Mononuclear cell (primary cell): ENCODE measurements around the gene SEMA3C. TPM values are rescaled to one million over a fixed set of nuclear protein-coding genes. Genes with fewer than 3 reads are reported as not detected.

Experiments used
- H3K27me3 ChIP-seq: 2 replicates; pipeline ENCODE4 v1.6.0; 2011; ENCODE audit warnings: low read length, control low read depth; ENCODE audit not compliant: insufficient read depth
- H3K4me1 ChIP-seq: 2 replicates; pipeline ENCODE4 v1.5.1; 2011; ENCODE audit warnings: mild to moderate bottlenecking, low read length, control low read depth; ENCODE audit not compliant: insufficient read depth
- H3K4me3 ChIP-seq: 2 replicates; pipeline ENCODE4 v1.5.1; 2011; ENCODE audit warnings: mild to moderate bottlenecking, low read length, moderate library complexity
- H3K9me3 ChIP-seq: 2 replicates; pipeline ENCODE4 v1.5.1; 2011; ENCODE audit warnings: low read depth, mild to moderate bottlenecking, control low read depth, low read length
- total RNA-seq: library from RNA; depleted of rRNA; stranded (reverse); fragments of >200 nt; gene quantifications from one replicate; pipeline ENCODE4 v1.2.3, GENCODE V29; 2012

The SEMA3C gene
- total RNA-seq, 1 donor, result 9.7 TPM

DNA sequence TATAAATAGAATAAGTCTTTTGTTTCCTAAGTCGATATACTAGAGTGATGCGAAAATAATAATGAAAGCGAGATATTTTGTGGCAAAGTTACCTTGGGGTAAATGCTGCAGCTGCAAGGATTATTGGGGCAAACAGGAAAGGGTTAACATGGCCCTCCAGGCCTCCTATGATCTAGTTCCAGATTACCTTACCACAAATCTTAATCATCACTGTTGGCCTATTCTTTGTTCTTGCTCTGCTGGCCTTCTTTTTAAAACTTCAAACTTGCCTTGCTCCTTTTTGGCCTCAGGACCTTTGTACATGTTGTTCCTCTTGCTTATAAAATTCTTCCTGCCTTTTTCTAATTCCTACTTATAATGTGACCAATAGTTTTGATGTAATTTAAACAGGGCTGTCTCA, 81.5 kb downstream of the SEMA3C start:
- H3K27me3 ChIP-seq, result no peaks in the 10 kb centered on the region
- no peaks in the 10 kb centered on the region for H3K9me3 ChIP-seq
- peaks cover 5% of the 10 kb centered on the region for H3K4me1 ChIP-seq
- no peak overlapping the region for H3K4me3 ChIP-seq

DNA sequence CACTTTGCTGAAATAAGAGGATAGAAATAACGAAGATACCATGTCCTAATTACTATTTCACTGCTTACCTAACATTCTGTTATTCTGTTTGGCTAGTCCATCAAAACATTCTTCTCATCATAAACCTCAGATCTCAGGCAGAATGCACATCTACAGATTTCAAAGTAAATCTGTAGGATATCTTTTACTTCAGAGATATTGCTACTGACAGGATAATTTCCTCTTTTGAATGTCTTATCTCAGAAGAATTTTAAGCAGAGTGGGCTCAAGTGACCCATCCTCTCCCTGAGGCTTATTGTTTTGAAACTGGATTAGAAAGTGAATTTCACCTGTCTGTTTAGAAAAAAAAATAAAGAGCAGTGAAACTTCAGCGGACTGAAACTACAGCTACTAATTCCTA, 83.6 kb downstream of the SEMA3C start:
- Histone ChIP-seq H3K9me3 (no peaks in the 10 kb centered on the region), H3K27me3 (no peaks in the 10 kb centered on the region), H3K4me1 (peaks cover 5% of the 10 kb centered on the region), H3K4me3 (no peak overlapping the region)

DNA sequence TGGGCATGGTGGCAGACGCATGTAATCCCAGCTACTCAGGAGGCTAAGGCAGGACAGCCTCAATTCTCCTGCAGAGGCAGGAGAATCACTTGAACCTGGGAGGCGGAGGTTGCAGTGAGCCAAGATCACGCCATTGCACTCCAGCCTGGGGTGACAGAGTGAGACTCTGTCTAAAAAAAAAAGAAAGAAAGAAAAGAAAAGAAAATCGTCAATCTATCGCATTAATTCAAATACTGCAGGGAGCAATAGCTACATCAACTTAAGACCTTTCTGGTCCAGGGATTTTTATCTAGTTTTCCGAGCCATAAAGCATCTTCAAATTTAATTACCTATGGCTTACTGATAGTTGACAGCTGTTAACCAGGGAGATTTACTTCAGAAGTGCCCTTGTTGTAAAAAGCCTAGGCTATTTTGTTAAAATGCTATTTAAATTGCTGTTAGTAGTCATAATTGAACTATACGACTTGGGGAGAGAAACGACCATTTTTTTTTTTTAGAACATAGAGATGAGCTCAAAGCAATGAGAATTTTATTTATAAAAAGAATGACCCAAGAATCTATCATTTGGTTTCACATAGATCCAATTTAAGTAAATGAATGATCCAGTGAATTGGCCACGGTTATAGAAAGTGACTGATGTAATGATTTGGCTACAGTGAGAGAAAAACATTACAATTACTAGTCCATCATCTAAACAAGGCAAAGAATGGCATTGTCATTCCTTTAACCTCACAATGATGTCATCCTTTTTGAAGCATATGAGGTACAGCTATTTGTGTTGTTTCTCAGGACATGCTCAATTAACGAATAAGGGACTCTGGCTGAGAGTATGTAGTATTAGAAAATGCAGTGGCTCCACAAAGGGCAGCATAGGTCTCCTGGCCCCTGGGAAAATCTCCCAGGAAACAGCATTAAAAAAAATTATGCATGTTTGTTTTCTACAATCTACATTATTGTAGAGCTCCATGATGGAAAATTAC, 85.3 kb downstream of the SEMA3C start:
- Histone ChIP-seq H3K27me3 (no peaks in the 10 kb centered on the region), H3K9me3 (no peaks in the 10 kb centered on the region), H3K4me3 (no peak overlapping the region), H3K4me1 (peaks cover 13% of the 10 kb centered on the region)

DNA sequence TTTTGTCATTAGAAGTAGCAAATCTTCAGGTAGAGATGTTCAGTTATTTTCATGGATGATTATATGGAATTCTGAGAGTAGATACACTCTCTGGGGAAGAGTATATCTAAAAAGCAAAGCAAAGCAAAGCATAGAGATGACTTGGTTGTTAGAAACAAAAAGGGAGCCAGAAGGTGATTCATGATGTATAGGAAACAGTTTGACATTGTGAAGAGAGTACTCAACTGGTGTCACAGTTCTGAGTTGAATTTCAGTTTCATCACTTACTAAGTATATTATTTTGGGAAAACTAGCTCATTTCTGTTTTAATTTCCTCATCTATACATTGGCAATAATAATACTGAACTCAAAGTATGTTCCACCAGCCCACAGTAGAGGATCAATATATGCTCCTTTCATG, 86.8 kb downstream of the SEMA3C start:
- no peak overlapping the region for H3K4me3 ChIP-seq
- H3K9me3 ChIP-seq, result no peaks in the 10 kb centered on the region

DNA sequence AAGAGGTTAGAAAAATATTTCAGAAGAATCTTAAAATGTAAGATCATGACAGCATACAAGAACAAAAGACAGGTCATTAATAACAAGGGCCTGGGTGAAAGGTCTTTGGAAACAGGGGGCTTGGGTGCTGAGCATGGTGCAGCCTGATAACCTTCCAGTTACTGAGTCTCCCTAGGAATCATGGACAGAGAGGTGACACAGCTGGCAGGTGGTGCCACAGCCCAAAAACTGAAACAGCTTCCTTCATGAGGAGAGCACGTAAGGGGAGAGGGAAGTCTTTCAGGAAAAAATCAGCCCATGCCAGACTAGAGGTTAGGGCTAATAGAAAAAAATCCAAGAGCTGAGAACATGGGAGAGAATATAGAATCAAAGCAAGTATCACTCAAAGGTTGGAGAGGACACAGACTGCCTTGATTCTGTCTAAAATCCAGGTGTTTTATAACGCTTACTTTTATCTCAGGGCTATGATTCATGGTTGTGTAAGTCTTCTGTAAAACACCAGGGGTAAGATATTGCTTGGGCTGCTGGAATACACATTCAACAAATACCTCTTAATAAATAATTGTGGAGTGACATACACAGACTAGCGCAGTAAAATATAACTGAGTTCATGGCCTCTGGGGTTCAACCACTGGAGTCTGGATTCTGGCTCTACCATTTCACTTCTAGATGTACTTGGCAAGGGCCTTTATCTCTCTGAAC, 88.1 kb downstream of the SEMA3C start:
- peaks cover 13% of the 10 kb centered on the region for H3K4me1 ChIP-seq
- no peaks in the 10 kb centered on the region for H3K27me3 ChIP-seq
- no peaks in the 10 kb centered on the region for H3K9me3 ChIP-seq
- H3K4me3 ChIP-seq, result no peak overlapping the region

More for the DNA sequence above, 86.8 kb downstream of the SEMA3C start:
- Histone ChIP-seq H3K27me3 (no peaks in the 10 kb centered on the region), H3K4me1 (peaks cover 13% of the 10 kb centered on the region)

DNA sequence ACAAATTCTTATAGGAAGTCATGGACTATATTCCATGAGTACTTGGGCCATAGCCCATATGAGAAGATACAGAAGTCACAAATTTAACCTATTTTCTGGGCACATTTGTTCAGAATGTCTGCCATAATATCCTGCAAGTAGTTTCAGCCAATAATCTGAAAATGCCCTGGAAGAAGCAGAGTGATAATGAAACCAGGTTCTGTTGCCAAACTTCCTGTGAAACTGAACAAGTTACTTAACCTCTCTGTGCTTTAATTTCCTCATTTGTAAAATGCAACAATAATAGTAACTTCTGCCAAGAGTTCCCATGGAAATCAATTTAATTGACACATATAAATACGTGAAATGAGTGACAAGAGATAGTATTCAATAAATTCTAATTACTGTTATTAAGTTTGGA, 88.8 kb downstream of the SEMA3C start:
- H3K4me3 ChIP-seq, result no peak overlapping the region
- no peaks in the 10 kb centered on the region for H3K27me3 ChIP-seq
- H3K4me1 ChIP-seq, result peaks cover 13% of the 10 kb centered on the region
- H3K9me3 ChIP-seq, result no peaks in the 10 kb centered on the region

DNA sequence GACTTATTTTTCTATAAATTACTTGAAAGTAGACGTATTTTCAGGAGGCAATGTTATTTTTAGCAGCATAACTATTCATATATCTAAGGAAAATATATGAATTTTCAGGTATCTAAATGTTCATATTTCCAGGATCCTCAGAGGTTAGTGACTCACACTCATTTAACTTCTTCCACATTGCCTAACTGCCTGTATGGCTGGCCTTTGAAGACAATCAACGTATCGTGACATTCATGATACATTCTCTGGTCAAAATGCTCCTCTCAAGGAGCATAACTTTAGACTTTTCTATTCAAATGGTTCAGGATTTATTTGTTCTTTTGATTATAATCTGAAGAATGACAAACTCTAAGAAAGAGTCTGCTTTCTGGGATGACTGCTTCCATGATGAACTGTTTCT, 89.3 kb downstream of the SEMA3C start:
- Histone ChIP-seq H3K4me1 (peaks cover 13% of the 10 kb centered on the region), H3K27me3 (no peaks in the 10 kb centered on the region), H3K9me3 (no peaks in the 10 kb centered on the region), H3K4me3 (no peak overlapping the region)

DNA sequence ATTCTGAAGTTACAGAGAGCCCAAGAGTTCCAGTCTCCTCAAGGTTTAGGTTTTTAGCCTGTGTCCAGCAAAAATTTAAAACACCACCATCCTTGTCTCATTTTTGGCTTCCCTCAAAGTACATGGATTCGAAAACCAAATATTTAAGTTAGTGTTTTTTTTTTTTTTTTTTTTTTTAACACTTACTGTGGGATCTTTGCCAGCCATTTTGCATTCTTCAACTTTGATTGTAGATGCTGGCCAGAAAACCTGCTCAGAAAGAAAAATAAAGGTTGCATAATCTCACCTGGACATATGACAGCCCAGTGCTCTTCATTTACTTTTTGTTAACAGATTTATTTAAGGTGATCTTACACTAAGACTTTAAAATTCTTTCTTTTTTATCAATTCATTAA, 91.6 kb downstream of the SEMA3C start:
- Histone ChIP-seq H3K27me3 (no peaks in the 10 kb centered on the region), H3K9me3 (no peaks in the 10 kb centered on the region), H3K4me1 (peaks cover 13% of the 10 kb centered on the region), H3K4me3 (no peak overlapping the region)

DNA sequence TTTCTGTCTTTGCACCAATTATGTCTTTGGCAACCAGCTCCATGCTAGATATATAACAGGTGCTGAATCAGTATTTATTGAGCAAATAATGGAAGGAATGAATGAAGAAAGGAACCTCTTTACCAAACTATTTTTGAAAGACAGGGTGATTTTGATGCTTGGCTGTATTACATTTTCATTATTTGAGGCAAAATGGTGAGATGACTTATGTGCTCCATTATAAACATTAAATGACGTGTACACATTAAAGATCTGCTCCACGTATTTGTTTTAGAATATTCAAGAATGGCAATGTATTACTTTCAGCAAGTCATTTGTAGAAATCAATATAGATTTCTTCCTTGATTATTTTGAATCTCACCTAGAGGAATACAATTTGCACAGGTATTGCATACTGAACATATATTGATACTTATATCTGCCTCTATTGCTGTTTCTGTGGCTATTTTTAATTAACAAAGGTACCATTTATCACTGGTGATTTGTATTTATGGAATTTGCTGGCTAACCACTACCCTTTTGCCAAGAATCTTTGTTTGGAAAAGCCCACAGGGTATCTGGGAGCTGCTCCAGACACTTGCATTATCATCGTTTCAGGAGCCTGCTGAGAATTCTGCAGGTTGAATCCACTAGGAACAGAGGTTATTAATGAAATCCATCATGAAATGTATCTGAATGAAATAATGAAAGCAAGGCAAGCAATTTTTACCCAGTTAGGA, 92.2 kb downstream of the SEMA3C start:
- H3K27me3 ChIP-seq, result no peaks in the 10 kb centered on the region
- no peak overlapping the region for H3K4me3 ChIP-seq
- H3K4me1 ChIP-seq, result peaks cover 13% of the 10 kb centered on the region
- H3K9me3 ChIP-seq, result no peaks in the 10 kb centered on the region

DNA sequence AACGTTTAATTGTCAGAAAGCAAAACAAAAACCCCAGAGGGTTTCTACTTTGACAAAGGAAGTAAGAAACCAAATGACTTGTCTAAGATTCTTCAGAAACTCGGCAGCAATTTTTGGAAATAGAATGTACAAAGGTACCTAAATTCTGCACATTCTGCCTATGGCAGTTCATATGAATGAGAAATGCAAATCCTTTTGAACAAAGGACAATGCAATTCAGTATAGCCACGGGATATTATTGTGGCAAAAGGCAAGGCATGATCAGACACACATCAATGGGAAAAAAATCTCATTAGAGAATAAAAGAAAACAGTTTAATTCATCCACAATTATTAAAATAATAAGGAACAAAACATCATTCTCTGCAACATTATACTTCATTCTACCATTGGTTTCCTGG, 93.4 kb downstream of the SEMA3C start:
- Histone ChIP-seq H3K4me3 (no peak overlapping the region), H3K4me1 (peaks cover 9% of the 10 kb centered on the region), H3K9me3 (no peaks in the 10 kb centered on the region)

DNA sequence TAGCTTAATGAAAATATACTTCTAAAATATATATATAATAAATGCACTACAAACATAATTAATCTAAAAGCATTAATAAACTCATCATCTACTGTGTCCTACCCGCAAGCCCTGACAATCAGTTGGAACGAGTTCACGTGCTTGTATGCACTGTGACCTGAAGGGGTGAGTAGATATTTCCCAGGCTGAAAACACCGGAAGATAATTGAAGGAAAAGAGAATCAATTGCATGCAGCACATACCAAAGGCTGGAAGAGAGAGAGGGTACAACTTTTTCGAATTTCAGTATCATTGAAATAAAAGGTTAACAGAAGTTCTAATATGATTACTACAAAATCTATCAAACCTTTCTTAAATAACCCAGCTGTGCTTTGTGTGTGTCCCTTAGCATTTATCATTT, 94.6 kb downstream of the SEMA3C start:
- Histone ChIP-seq H3K4me3 (no peak overlapping the region), H3K4me1 (no peaks in the 10 kb centered on the region), H3K27me3 (no peaks in the 10 kb centered on the region), H3K9me3 (no peaks in the 10 kb centered on the region)

More for the DNA sequence above, 93.4 kb downstream of the SEMA3C start:
- H3K27me3 ChIP-seq, result no peaks in the 10 kb centered on the region

DNA sequence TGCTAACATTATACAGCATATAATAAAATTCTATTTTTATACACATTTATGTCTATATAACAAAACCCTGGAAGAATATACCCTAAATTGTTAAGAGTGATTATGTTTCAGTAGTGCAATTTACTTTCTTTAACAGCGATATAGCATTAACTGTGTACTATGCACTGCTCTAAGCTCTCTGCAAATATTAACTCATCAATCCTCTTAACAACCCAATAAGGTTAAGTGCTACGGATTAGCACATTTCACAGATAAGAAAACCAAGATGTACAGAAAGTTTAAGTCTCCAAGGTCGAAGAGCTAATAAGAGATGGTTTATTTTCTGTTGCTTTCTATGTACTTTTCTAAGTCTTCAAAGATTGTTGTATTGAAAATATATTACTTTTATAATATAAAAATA, 95.8 kb downstream of the SEMA3C start:
- no peak overlapping the region for H3K4me3 ChIP-seq
- no peaks in the 10 kb centered on the region for H3K27me3 ChIP-seq
- no peaks in the 10 kb centered on the region for H3K4me1 ChIP-seq
- no peaks in the 10 kb centered on the region for H3K9me3 ChIP-seq

DNA sequence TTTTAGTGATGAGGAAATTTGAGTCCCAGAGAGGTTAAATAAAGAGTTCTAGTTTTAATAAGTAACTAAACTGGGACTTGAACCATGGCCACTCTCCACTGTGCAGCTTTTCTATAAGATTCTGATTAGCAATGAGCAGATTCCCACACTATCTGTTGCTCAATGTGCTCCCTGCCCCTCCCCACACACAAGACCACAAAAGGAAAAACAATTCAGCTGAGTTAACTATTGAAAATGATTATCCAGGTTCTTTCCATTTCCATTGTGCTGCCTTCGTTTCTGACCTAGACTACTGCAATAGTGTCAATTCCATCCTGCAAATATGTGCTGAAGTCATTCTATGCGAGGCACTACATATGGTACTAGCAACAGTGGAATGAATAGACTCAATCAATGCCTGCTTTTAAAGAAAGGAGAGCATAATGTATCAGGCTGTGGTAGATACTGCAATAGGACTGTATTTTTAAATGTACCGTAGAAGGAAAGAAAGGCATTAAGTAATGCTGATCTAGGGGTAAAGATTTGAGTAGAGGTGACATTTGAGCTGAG, 97.0 kb downstream of the SEMA3C start:
- Histone ChIP-seq H3K4me3 (no peak overlapping the region), H3K9me3 (no peaks in the 10 kb centered on the region), H3K27me3 (no peaks in the 10 kb centered on the region), H3K4me1 (no peaks in the 10 kb centered on the region)

DNA sequence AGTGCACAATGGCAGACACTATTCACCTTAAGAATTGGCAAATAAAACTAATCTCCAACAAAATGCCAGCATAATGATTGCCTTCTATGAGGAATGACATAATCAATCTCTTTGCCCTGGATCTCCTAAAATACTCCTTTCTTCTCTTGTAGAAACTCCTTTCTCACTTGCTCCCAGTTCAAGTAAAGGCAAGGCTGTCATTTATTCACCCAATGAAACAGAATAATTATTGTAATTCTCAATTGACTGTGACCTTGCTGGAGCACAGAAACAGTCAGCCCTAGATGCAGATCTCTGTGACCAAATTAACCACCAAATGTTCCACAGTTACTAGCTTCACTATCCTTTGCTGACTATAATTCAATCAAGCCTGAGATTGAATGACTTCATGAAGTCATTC, 99.3 kb downstream of the SEMA3C start:
- Histone ChIP-seq H3K9me3 (no peaks in the 10 kb centered on the region), H3K4me3 (no peak overlapping the region), H3K27me3 (no peaks in the 10 kb centered on the region), H3K4me1 (no peaks in the 10 kb centered on the region)

DNA sequence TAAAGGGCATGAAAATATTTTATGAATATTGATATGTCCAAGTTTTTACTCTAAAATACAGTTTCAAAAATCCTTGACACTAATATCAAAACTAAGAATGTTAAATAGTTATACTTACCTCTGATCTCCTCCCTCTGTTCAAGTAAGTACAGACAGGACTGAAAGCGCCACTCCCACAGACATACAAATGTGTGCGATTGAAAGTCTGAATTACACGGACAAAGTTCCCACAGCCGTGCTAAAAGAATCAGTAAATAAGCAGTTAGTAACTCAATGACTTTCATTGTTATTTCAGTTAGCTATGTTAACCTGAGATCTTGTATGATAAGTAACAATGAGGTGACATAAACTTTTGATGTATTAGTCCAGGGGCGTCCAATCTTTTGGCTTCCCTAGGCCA, 100.7 kb downstream of the SEMA3C start:
- H3K4me3 ChIP-seq, result no peak overlapping the region
- no peaks in the 10 kb centered on the region for H3K9me3 ChIP-seq
- H3K4me1 ChIP-seq, result no peaks in the 10 kb centered on the region
- no peaks in the 10 kb centered on the region for H3K27me3 ChIP-seq
